ENCODE data around the gene KLF17.

DNA sequence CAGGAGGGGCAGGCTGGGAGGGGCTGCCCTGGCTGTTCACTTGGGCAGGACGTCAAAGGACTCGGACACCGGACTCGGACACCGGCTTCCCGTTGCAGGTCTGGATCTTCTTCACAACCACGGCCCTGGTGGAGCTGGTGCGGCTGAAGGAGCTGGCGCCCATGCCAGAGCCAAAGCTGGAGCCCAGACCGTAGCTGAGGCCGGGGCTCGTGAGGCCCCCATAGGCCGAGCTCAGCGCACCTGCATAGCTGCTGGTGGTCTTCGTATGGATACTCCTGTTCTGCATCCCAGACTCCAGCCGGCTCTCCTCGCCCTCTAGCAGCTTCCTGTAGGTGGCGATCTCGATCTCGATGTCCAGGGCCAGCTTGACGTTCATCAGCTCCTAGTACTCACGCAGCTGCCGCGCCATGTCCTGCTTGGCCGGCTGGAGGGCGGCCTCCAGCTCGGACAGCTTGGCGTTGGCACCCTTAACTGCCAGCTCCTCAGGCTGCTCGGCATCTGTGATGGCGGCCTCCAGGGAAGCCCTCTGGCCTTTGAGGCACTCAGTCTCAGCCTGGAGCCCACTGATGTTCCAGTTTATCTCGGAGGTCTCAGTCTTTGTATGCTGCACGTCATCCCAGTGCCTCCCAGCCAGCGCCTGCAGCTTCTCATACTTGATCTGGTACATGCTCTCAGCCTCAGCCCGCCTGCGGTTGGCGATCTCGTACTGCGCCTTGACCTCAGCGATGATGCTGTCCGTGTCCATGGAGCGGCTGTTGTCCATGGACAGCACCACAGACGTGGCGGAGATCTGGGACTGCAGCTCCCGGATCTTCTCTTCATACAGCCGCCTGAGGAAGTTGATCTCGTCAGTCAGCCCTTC lies 15.1 kb upstream of the KLF17 start:
- TF ChIP-seq, protein P1, sequence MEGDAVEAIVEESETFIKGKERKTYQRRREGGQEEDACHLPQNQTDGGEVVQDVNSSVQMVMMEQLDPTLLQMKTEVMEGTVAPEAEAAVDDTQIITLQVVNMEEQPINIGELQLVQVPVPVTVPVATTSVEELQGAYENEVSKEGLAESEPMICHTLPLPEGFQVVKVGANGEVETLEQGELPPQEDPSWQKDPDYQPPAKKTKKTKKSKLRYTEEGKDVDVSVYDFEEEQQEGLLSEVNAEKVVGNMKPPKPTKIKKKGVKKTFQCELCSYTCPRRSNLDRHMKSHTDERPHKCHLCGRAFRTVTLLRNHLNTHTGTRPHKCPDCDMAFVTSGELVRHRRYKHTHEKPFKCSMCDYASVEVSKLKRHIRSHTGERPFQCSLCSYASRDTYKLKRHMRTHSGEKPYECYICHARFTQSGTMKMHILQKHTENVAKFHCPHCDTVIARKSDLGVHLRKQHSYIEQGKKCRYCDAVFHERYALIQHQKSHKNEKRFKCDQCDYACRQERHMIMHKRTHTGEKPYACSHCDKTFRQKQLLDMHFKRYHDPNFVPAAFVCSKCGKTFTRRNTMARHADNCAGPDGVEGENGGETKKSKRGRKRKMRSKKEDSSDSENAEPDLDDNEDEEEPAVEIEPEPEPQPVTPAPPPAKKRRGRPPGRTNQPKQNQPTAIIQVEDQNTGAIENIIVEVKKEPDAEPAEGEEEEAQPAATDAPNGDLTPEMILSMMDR (IDR thresholded peaks at IDR 0.05) = no peak
- no peak for TF ChIP-seq POLR2A (IDR thresholded peaks at IDR 0.05)

All from esophagus squamous epithelium (tissue), 4 donors.